Fibroblast of peridontal ligament (primary cell): ENCODE data around the gene MYH7.
"Not testable (repeated sequence)": the region's sequence is repeated elsewhere in the genome, so short reads cannot be mapped to it uniquely, and the experiment has no call there.

Experiments used
- DNase-seq: peaks from one replicate; pipeline ENCODE4 v3.0.0-alpha.2; 2010; ENCODE audit errors: extremely low read depth

Gene MYH7

GRCh38 chr14:23406725-23407355, 28.6 kb downstream of the MYH7 start:
- DNase-seq, result no peak

- DNase-seq, result no peak
Observed at GRCh38 chr14:23406244-23406643, 29.2 kb downstream of the MYH7 start.

- DNase-seq, result no peak
Observed at GRCh38 chr14:23405516-23406025, 29.9 kb downstream of the MYH7 start.

GRCh38 chr14:23405096-23405495, 30.4 kb downstream of the MYH7 start:
- DNase-seq, result no peak

- DNase-seq, result no peak
Observed at GRCh38 chr14:23404331-23404900, 31.0 kb downstream of the MYH7 start.

GRCh38 chr14:23403908-23404307, 31.6 kb downstream of the MYH7 start:
- DNase-seq, result no peak

- DNase-seq, result no peak
Observed at GRCh38 chr14:23403139-23403438, 32.4 kb downstream of the MYH7 start.

GRCh38 chr14:23402296-23403138, 32.9 kb downstream of the MYH7 start:
- no peak for DNase-seq

- no peak for DNase-seq
Observed at GRCh38 chr14:23401291-23401690, 34.2 kb downstream of the MYH7 start.

GRCh38 chr14:23400496-23401149, 34.8 kb downstream of the MYH7 start:
- DNase-seq, result not testable (repeated sequence)

GRCh38 chr14:23399591-23399990, 35.9 kb downstream of the MYH7 start:
- no peak for DNase-seq

- DNase-seq, result no peak
Observed at GRCh38 chr14:23399136-23399535, 36.3 kb downstream of the MYH7 start.

GRCh38 chr14:23398348-23398747, 37.1 kb downstream of the MYH7 start:
- no peak for DNase-seq

GRCh38 chr14:23396781-23397407, 38.6 kb downstream of the MYH7 start:
- DNase-seq, result no peak

GRCh38 chr14:23396126-23396525, 39.3 kb downstream of the MYH7 start:
- DNase-seq, result no peak

- no peak for DNase-seq
Observed at GRCh38 chr14:23392613-23393012, 42.8 kb downstream of the MYH7 start.

GRCh38 chr14:23389871-23390270, 45.6 kb downstream of the MYH7 start:
- DNase-seq, result not testable (repeated sequence)

- DNase-seq, result no peak
Observed at GRCh38 chr14:23389396-23389795, 46.1 kb downstream of the MYH7 start.

GRCh38 chr14:23388996-23389395, 46.5 kb downstream of the MYH7 start:
- no peak for DNase-seq

GRCh38 chr14:23387916-23388882, 47.3 kb downstream of the MYH7 start:
- no peak for DNase-seq

GRCh38 chr14:23386999-23387398, 48.5 kb downstream of the MYH7 start:
- DNase-seq, result no peak
